ENCODE data around the gene POU4F2. TPM values are rescaled to one million over a fixed set of nuclear protein-coding genes. Genes with fewer than 3 reads are reported as not detected.

Gene POU4F2
- total RNA-seq, 1 experiment from 2014 or later: not detected

DNA sequence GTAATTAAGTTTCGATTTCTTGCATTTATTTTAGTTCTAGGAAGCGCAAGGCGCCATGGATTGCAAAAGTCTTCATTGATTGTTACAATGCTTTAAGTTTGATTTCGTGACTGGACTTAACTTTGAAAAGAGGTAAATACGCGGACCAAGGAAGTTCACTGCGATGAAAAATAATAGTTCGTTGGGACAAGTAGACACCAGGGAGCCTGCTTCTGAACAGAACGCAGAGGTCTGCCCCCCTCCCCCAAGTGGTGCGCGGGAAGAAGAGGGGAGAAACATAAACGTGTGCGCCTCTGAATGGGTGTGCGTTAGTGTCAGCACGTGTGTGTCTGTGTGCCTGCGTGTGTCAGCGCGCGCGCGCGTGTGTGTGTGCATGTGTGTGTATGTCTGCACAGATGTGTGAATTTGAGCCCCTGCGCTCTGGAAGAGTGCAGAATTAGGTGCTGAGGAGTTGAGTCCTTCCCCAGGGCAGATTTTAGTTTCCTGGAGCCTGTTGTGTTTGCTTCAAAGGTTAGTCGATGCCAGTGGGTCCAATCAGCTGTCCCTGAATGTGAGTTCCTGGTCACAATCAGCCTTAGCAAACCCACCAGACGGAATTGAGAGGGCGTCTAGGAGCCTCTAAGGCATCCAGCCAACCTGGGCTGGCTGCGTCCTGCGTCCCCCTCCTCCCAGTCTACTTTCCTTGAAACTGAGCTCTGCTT is 5.8 kb upstream of the POU4F2 start:
- no peaks in the 10 kb centered on the region for H3K36me3 Mint-ChIP-seq (ENCODE audit: insufficient read depth in 1 of 3, low read depth in 3 of 3)
- peaks cover 1% of the 10 kb centered on the region for H3K23me2 ChIP-seq (ENCODE audit: insufficient read length, low read depth, low read length, poor library complexity, severe bottlenecking)
- no peak overlapping the region for H2AFZ ChIP-seq (ENCODE audit: low read length)
- H3K9me3 ChIP-seq (ENCODE audit: control insufficient read depth, low read depth, low read length): no peaks in the 10 kb centered on the region
- no peak overlapping the region for H3K18ac ChIP-seq (ENCODE audit: insufficient read length, low read depth, low read length)
- H3K23ac ChIP-seq (ENCODE audit: insufficient read length, low read depth, low read length): no peak overlapping the region
- no peak overlapping the region for H3K27ac ChIP-seq (ENCODE audit: insufficient read length, low read depth, low read length)
- no peak overlapping the region; the same call in 1 of the 2 replicates for H3K14ac ChIP-seq (ENCODE audit: insufficient read depth, low read length)
- H3K27ac Mint-ChIP-seq: no peak overlapping the region
- H2BK120ac ChIP-seq (ENCODE audit: low read depth, low read length, poor library complexity, severe bottlenecking): no peak overlapping the region
- no peak overlapping the region for H3K9ac ChIP-seq (ENCODE audit: extremely low read depth, insufficient read length, low read length)
- peak overlapping the region; percentile 74 for H3K4me2 ChIP-seq (ENCODE audit: insufficient read depth, insufficient read length, low read length)
- no peak overlapping the region for H2BK15ac ChIP-seq (ENCODE audit: low read depth, low read length)
- H3K9me3 Mint-ChIP-seq: peaks cover 1 to 7% of the 10 kb centered on the region in 2 experiments; a peak in 3 of 5 replicates
- no peak overlapping the region for H2BK20ac ChIP-seq (ENCODE audit: low read depth, low read length, poor library complexity, severe bottlenecking)
- peaks cover 5% of the 10 kb centered on the region for H4K20me1 ChIP-seq (ENCODE audit: control insufficient read depth, insufficient read depth, insufficient read length)
- H2BK12ac ChIP-seq (ENCODE audit: insufficient read length, low read depth, low read length): no peak overlapping the region
- no peak for DNase-seq
- H3K79me2 ChIP-seq (ENCODE audit: insufficient read depth, low read length): no peaks in the 10 kb centered on the region
- no peak overlapping the region for H2AK5ac ChIP-seq (ENCODE audit: insufficient read length, low read length)
- TF ChIP-seq, protein P1, sequence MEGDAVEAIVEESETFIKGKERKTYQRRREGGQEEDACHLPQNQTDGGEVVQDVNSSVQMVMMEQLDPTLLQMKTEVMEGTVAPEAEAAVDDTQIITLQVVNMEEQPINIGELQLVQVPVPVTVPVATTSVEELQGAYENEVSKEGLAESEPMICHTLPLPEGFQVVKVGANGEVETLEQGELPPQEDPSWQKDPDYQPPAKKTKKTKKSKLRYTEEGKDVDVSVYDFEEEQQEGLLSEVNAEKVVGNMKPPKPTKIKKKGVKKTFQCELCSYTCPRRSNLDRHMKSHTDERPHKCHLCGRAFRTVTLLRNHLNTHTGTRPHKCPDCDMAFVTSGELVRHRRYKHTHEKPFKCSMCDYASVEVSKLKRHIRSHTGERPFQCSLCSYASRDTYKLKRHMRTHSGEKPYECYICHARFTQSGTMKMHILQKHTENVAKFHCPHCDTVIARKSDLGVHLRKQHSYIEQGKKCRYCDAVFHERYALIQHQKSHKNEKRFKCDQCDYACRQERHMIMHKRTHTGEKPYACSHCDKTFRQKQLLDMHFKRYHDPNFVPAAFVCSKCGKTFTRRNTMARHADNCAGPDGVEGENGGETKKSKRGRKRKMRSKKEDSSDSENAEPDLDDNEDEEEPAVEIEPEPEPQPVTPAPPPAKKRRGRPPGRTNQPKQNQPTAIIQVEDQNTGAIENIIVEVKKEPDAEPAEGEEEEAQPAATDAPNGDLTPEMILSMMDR (conservative IDR thresholded peaks at IDR 0.05): no peak
- no peak overlapping the region for H4K8ac ChIP-seq (replicated peaks; ENCODE audit: insufficient read length, low read depth, low read length)
- no peaks in the 10 kb centered on the region for H3K79me1 ChIP-seq (ENCODE audit: insufficient read depth, low read depth, low read length, poor library complexity, severe bottlenecking)
- H3K27me3 ChIP-seq (ENCODE audit: insufficient read depth, low read length): peaks cover 60% of the 10 kb centered on the region
- H3K4me3 Mint-ChIP-seq: peak overlapping the region in 1 of 2 experiments; percentile 73; a peak in 3 of 5 replicates
- peaks cover 100% of the 10 kb centered on the region for H3K27me3 Mint-ChIP-seq (ENCODE audit: low read depth)
- no peak overlapping the region for H3K4ac ChIP-seq (ENCODE audit: low read depth, low read length)
- no peak overlapping the region for H3T11ph ChIP-seq (ENCODE audit: low read length)
- H3K56ac ChIP-seq (ENCODE audit: insufficient read length, low read depth, low read length): no peak overlapping the region
- H3K4me1 ChIP-seq (ENCODE audit: insufficient read depth, low read length): no peaks in the 10 kb centered on the region
- WGBS (ENCODE audit: extremely low coverage, insufficient read length, low lambda C conversion rate): no CpG with 5 or more reads among the region's 28 CpGs
- no peak overlapping the region for H4K5ac ChIP-seq (ENCODE audit: insufficient read length, low read depth, low read length)
- peaks cover 11 to 35% of the 10 kb centered on the region in 2 experiments for H3K4me1 Mint-ChIP-seq
- H4K91ac ChIP-seq (ENCODE audit: insufficient read length, low read depth, low read length): no peak overlapping the region
- H2BK5ac ChIP-seq (ENCODE audit: insufficient read length, low read length): no peak overlapping the region
